Activated T-cell treated with anti-CD3 and anti-CD28 coated beads for 4 hours (primary cell): Measurements from ENCODE around the gene PPP2CA.
A peak's percentile ranks its signal among the peaks of the same experiment; 100 is the strongest.
"Not testable (repeated sequence)": the region's sequence is repeated elsewhere in the genome, so short reads cannot be mapped to it uniquely, and the experiment has no call there.

Experiments used
- DNase-seq: peaks from one replicate; pipeline ENCODE4 v3.0.0-alpha.2; 2020

Gene PPP2CA

DNA sequence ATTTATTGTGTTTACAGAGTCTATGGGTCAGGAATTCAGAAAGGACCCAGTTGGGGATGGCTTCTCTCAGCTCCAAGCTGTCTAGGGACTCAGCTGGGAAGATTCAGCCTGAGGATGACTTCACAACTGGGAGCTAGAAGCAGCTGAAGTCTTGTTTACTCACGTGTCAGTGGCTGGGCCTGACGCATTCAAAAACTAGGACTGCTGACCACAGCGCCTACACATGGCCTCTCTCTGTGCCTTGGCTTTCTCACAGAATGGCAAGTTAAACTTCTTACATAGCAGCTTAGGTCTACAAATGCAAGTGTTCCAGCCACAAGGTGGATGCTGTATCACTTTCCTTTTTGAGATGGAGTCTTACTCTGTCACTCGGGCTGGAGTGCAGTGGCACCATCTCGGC is 16.3 kb upstream of the PPP2CA start:
- DNase-seq = no peak

DNA sequence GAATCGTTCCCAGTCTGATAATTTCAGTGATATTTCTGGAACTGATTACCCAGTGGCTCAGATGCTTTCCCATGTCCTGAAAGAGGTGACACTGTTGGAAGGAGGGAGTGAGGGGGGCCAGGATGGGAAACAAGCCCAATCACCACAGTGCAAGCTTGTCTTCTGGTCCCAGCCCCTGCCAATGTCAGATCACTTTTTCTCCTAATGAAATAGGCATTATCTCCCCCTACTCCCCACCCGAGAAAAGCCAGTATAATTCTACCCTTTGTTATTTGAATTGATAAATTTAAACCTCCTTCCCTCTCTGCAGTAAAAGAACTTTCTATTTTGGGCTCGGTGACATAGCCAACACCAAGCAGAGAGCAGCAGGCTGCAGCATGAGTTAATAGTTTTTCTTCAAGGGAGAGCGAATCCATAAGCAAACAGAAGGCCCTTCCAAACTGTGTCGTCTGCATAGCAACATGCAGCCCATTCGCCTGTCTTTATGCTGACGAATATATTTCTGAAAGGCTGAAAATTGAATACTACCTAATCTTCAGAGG is 14.6 kb upstream of the PPP2CA start:
- no peak for DNase-seq

DNA sequence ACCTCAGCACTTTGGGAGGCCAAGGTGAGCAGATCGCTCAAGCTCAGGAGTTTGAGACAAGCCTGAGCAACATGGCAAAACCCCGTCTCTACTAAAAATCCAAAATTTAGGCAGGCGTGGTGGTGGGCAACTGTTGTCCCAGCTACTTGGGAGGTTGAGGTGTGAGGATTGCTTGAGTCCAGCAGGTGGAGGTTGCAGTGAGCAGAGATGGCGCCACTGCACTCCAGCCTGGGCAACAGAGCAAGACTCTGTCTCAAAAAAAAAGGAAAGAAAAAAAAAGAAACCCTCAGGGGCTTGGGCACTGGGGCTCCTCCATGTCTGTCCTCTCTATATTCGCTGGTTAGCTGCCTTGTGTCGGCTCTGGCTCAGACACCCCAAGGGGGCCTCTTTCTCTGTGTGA is 10.9 kb upstream of the PPP2CA start:
- DNase-seq = no peak

DNA sequence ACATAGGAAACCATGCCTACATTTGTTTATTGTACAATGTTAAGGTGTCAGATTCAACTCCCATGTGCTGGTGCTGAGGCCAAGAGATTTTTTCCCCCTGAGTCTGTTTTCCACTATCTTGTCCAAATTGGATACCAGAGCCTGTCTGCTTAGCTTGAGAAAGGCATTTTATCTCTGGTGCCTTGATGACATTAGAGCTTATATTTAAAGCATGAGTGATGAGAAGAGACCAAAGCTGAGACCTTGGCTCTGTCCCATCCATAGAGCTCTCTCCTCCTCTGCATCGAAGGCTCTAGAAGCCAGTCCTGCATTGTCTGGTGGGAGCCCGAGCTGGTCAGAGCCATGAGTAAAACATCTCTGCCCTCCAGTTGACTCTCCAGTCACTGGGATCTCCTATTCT is 10.4 kb upstream of the PPP2CA start:
- no peak for DNase-seq

DNA sequence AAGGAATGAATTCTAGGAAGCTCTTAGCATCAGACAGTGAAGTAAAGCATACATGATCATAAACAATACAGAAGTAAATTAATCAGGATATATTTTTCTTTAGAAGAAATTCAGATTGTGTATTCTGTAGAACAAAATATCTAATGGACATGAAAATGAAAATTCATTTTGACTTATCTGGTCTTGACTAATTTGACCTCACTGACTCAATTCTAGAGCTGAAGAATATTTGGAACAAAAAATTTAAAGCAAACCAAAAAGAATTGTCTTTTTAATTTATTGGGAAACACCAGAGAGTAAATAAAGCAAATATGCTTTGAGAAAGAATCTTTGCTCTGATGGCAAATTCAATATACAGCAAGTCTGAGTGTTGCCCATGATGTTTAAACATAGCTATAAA is 2.8 kb upstream of the PPP2CA start:
- DNase-seq = no peak

DNA sequence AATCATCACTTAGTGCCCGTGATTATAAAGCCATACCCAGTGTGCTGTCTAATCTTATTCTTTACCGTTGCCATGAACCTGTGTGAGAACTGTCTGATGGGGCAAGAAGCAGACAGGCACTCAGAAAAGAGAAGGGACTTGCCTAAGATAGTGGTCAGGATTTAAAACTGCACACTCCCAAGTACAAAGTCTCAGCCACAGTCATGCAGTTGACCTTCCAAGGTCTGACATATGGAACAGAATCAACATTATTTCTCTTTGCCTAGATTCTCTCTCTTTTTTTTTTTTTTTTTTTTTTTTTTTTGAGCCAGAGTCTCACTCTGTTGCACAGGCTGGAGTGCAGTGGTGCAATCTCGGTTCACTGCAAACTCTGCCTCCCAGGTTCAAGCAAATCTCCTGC is 1.9 kb upstream of the PPP2CA start:
- DNase-seq = no peak

DNA sequence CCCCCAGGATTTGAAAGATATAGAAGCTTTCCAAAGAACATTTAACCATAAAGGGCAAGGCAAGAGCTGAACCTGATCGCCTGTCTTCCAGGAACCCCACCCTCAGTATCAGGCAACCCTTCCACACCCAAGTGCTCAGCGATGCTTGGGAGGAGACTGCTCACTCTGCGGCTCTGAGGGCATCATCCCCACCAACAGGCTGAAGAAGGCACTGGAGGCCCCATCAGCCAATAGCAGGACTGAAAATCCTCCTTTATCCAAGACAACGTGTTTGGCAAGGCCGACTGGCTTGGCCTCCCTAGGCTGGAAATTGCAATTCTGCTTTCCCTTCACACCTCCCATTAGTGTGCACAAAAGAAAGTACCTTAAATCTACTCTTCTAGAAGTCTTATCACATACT is 1.4 kb upstream of the PPP2CA start:
- DNase-seq = no peak

DNA sequence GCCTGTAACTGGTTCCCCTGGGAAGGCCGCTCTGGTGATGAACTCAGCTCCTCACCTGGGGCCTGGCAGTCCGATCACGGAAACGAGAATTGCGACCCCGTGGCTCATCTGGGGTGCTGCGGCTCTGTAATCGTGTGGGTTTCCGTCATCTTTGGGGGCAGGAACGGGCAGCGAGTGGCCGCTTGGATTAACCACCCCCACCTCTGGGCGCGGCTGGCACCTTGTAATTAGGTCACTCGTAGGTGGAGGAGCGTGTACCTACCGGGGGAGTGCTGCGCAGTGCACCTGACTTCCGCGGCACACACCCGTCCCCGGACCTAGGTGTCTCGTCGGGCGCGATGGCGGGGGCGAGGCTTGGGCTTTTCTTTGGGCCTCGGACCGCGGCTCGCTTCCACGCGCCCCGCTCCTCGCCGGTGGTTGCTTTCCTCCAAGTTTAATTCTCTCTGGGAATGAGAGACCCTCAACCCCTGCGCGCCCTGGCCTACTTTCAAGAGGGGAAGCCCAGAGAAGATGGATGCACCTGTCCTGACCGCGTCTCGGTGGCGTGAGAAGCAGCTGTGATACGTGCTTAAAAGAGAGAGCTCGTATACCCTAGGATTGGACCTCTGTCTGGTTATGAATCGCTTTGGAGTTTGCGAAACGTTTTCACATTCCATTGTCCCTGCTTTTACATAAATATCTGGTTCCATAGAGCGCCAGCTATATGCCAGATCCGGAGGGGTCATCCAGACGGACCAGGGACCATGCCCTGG is 744 bp upstream of the PPP2CA start:
- DNase-seq = peak; percentile 57

DNA sequence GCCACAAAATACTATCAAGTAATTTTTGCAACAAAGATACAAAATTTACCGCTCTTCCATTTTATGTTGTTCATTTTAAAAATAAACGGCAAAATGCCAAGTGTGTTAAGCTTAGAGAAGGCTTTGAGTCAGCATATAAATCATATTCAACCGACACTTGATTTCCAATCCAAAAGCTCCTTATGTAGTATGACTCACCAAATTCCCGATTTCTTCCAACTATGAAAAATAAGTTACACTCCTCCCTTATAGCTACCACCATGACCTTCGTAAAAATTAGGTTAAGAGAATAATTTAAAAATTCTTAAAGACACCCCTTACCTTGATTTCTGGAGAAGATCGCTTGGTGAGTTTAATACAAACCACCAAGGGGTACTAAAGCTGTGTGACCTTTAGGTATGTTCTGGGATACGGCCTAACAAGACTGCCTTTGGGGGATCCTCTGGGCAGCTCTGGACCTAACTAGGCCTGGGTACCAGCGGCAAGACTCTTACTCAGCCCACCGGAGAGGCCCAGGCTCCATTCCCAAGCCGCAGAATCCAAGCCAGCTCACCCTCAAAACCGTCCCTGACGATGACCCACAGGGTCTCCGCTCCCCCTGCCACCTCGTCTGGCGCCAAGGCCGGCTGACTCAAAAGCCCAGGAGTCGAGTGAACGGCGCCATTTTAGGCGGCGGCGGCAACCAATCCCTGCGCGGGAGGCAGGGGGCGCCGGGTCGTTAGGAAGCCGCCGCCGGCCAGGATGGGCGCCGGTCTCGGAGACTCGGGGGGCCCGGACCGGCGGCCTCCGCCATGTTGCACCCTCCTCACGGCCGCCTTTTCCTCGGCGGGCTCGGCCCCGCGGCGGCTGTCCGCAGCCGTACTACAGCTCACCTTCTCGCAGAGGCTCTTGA is 739 bp downstream of the PPP2CA start:
- peak; percentile 38 for DNase-seq

DNA sequence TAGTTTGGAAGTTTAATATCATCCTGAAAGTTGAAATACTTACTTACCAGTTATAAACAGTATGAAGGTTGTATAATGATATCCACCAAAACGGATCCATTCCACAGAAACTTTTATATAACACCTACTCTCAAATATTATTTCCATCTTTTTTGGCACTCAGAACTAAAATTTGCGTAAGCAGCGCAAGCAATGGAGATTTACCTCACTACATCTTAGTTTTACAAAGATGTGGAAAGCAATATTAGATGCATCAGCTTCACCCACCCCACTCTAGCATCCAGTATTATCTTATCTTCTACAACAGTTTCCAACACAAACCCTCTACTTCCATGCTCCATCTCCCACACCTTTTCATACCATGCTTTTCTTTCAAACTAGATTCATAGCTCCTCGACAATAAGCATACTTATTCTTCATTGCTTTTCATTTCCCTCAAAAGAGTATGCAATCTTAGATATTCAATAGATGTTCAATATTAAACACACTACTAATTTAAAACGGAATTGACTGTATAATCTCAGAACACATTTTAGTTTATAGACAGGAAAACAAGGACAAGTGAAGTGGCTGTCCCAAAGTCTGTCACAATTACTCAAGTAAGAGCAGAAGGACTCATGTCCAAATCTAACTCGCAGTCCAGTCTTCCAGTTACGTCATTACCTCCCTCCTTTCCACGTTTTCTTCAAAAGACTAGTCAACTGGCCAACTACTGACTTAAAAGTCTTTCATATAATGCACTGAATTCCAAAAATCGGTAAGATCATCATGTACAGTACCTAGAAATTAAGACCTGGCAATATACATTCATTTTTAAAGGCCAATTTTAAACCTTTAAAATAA is 2.2 kb downstream of the PPP2CA start:
- DNase-seq = no peak

DNA sequence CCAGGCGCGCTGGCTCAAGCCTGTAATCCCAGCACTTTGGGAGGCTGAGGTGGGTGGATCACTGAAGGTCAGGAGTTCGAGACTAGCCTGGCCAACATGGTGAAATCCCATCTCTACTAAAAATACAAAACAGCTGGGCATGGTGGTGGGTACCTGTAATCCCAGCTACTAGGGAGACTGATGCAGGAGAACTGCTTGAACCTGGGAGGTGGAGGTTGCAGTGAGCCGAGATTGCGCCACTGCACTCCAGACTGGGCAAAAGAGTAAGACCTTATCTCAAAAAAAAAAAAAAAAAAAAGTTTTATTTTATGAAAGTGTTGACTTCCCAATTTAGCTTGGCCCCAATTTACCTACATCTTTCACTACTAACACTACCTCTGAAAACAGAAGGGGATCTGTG is 4.2 kb downstream of the PPP2CA start:
- not testable (repeated sequence) for DNase-seq

DNA sequence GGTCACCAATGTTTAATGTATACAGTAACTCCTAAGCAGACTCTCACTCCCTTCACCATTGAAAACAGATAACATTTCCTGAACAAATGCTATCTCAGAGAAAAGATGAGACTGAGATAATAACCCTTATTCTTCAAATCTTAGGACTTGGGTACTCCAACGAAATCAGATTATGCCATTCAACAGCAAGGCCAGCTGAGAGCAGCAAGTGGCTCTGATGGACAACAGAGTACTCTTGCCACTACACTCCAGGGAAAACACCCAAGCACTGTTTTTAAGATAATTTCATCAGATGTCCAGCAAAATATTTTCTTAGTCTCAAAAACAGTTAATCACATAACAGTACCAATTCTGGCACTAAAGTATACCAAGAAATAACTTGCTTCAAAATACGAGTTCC is 10.1 kb downstream of the PPP2CA start:
- DNase-seq = no peak

DNA sequence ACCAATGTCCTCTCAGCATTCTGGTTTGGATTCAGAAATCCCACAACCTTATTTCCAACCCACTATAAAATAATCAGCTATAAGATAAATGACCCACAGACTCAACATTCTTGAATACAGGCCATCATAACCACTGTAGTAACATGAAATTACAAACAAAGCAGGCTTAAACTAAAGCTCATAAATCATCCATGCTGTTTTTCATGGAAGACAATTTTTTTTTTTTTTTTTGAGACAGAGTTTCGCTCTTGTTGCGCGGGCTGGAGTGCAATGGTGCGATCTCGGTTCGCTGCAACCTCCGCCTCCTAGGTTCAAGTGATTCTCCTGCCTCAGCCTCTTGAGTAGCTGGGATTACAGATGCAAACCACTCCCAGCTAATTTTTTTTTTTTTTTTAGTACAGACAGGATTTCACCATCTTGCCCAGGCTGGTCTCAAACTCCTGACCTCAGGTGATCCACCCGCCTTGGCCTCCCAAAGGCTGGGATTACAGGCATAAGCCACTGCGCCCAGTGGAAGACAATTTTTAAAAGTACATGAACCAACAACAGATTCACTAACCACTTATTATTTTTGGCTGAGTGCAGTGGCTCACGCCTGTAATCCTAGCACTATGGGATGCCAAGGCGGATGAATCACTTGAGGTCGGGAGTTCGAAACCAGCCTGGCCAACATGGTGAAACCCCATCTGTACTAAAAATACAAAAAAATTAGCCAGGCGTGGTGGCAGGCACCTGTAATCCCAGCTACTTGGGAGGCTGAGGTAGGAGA is 14.4 kb downstream of the PPP2CA start:
- DNase-seq = not testable (repeated sequence)

DNA sequence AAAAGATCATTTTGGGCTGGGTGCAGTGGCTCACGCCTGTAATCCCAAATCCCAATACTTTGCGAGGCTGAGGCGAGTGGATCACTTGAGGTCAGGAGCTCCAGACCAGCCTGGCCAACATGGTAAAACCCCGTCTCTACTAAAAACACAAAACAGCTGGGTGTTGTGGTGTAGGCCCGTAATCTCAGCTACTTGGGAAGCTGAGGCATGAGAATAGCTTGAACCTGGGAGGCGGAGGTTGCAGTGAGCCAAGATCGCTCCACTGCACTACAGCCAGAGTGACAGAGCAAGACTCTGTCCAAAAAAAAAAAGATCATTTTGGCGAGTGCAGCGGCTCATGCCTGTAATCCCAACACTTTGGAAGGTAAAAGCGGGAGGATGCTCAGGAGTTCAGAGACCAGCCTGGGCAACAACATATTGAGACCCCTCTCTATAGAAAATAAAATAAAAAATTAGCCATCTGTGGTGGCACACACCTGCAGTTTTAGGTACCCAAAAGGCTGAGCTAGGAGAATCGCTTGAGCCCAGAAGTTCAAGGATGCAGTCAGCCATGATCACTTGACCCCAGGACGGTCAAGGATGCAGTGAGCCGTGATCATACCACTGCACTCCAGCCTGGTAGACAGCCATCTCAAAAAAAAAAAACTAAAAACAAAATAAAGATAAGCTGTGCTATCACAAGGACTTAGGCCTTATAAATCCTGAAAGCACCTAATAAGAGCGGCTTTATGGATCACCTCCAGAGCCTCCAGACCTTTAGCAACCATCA is 16.2 kb downstream of the PPP2CA start:
- no peak for DNase-seq

DNA sequence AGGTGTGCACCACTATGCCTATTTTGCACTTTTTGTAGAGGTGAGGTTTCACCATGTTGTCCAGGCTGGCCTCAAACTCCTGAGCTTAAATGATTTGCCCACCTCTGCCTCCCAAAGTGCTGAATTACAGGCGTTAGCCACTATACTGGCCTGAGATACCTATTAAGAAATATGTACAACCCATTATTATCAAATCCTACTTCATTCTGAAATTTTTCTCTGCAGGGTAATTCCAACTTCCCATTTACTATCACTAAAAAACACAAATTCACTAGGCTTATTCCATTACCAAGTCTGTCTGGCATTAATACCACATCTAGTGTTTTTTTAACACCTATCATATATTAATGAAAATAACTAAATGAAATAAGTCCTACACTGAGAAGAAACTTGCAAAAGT is 18.2 kb downstream of the PPP2CA start:
- DNase-seq = no peak

DNA sequence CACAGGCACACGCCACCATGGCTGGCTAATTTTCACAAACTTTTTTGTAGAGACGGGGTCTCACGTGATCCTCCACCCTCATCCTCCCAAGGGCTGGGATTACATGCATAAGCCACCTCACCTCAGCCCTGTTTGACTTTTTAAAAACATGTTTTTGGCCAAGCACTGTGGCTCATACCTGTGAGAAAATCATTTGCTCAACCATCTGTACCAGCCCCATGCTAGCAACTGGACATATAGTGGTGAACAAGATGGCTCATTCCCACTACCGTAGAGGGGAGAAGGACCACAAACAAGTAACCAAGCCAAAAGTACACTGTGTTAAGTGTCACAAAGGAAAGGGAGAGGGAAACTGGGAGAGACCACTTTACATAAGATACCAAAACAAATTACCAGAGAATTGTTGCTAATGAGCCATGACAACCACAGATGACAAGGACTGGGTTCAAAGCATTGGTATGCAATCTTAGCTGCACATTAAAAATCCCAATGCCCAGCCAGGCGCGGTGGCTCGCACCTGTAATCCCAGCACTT is 19.2 kb downstream of the PPP2CA start:
- DNase-seq = no peak

DNA sequence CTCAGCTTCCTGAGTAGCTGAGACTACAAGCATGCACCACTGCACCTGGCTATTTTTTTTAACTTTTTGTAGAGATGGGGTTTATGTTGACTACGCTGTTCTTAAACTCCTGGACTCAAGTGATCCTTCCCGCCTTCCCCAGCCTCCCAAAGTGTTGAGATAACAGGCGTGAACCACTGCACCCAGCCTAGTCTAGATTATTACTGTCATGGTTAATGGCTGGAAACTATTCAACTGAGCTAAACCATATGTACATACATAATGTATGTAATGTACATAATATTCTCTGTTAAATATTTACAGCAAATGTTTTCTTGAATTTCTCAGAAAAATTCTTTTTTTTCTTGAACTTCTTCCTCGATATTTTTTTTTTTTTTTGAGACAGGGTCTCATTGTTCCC is 21.3 kb downstream of the PPP2CA start:
- DNase-seq = no peak

DNA sequence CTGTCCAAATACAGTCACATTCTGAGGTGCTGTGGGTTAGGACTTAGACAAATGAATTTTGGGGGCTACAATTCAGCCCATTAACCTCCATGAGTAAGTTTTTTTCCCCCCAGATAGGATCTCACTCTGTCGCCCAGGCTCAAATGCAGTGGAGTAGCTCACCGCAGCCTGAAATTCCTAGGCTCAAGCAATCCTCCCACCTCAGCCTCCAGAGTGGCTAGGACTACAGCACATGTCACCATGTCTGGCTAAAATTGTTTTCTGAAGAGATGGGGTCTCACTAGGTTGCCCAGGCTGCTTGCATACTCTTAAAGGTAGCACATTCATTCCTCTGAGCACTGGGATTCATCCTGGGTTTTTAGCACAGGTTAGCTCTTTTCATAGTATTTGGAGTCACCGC is 22.2 kb downstream of the PPP2CA start:
- no peak for DNase-seq

DNA sequence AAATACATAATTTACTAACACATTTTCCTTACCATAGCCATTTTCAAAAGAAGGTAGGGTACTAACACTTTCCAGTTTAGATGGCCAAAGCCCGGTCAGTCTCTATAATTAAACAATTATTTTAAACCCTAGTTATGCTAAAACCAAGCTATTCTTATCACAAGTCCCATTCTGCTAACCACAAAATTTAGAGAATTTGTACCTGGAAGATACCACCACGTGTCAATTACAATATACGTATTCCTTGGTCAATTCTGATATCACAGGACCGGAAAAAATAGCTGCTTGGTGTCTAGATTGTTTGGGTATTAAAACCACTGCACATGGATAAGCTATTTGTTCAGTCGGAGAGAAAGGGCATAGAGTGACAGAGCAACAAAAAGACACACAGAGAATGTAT is 30.2 kb downstream of the PPP2CA start:
- no peak for DNase-seq

DNA sequence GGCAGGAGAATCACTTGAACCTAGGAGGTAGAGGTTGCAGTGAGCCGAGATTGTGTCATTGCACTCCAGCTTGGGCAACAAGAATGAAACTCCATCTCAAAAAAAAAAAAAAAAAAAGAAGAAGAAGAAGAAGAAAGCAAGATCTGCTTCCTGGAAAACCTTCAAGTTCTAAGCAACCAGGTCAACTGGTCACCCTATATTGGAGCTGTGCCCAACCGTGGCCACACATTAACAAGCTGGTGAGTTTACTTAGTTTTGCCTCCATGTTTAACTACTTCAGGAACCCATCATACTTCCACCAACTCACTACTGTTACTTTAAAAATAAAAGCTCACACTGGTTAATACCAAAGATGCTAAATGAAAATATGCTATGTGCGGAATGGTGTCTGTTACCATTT is 36.8 kb downstream of the PPP2CA start:
- no peak for DNase-seq

DNA sequence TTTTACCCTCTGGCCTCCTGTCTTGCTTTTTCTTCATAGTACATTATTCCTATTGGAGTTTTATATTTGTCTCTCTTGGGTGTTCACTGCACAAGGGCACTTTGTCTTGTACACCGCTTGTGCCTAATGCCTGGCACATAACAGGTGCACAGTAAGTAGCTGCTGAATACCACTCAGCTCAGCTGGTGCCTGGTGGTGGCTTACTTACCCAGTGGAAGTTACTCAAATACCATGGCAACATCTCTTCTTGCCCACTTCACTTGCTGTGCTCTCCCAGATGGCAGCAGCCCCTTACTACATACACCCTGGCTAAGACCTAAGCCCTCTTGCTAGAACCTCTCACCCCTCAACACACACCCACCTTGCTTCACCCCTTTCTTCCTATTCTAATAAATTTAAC is 37.8 kb downstream of the PPP2CA start:
- no peak for DNase-seq
